ENCODE data around the gene POMC. TPM values are rescaled to one million over a fixed set of nuclear protein-coding genes. Genes with fewer than 3 reads are reported as not detected.
"Not testable (repeated sequence)": the region's sequence is repeated elsewhere in the genome, so short reads cannot be mapped to it uniquely, and the experiment has no call there.

POMC gene
- total RNA-seq, 4 donors from 2014 or later = 12.8 to 36.4 (median 16.0) TPM

DNA sequence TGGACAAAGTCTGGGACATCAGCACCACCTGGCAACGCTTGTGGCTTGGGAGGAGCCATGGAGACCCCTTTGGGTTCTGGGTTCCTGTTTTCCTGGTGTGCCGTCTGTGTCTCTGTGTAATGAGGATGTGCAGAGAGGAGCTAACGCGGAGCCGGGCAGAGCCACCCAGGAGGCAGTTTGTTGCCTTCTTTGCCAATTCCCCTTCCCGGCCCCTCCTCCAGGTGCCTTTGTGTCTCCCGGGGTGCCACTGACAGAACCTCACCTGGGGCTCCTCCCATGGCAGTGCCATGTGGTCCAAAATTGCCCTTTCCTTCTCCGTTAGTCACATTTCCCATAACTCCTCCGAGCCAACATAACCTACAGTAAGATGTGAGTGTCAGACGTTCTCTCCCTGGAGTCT lies 13.0 kb downstream of the POMC start:
- no peak for TF ChIP-seq CTCF (IDR thresholded peaks at IDR 0.05)
- no peak for ATAC-seq (ENCODE audit: low FRiP score)
- no peak for DNase-seq (ENCODE audit: low spot score)

- DNase-seq (ENCODE audit: low spot score) (no peak), ATAC-seq (ENCODE audit: low FRiP score) (no peak)
- TF ChIP-seq CTCF (IDR thresholded peaks at IDR 0.05) = no peak
Measured at GRCh38 chr2:25151718-25152117, 16.7 kb downstream of the POMC start.

- not testable (repeated sequence) for ATAC-seq (ENCODE audit: low FRiP score)
Measured at GRCh38 chr2:25150993-25151392, 17.4 kb downstream of the POMC start.

GRCh38 chr2:25149646-25150045 lies 18.7 kb downstream of the POMC start:
- ATAC-seq (ENCODE audit: low FRiP score) = no peak
- no peak for TF ChIP-seq CTCF (IDR thresholded peaks at IDR 0.05)
- DNase-seq (ENCODE audit: low spot score) = no peak

More at GRCh38 chr2:25150993-25151392, 17.4 kb downstream of the POMC start:
- DNase-seq (ENCODE audit: low spot score) = not testable (repeated sequence)

GRCh38 chr2:25146896-25147295 lies 21.5 kb downstream of the POMC start:
- ATAC-seq (ENCODE audit: low FRiP score) (no peak), DNase-seq (ENCODE audit: low spot score) (no peak)
- TF ChIP-seq CTCF (IDR thresholded peaks at IDR 0.05) = no peak

DNA sequence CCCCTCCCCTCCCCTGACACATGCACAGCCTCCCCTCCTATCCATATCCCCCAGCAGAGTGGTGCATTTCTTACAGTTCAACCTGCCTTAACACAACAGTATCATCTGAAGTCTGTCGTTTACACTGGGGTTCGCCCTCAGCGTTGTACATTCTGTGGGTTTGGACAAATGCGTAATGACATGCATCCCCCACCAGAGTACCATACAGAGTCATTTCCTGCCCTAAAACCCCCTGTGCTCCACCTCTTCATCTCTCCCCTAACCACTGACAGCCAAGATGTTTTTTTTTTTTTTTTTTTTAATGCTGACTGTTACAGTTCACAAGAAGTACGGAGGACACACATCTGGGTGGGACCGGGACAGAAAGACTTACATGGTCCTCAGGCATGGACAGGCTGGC lies 22.6 kb downstream of the POMC start:
- ATAC-seq (ENCODE audit: low FRiP score) = no peak
- no peak for TF ChIP-seq CTCF (IDR thresholded peaks at IDR 0.05)
- DNase-seq (ENCODE audit: low spot score) = no peak

GRCh38 chr2:25141120-25141519 lies 27.3 kb downstream of the POMC start:
- no peak for ATAC-seq (ENCODE audit: low FRiP score)
- TF ChIP-seq CTCF (IDR thresholded peaks at IDR 0.05) = no peak
- DNase-seq (ENCODE audit: low spot score) = no peak

DNA sequence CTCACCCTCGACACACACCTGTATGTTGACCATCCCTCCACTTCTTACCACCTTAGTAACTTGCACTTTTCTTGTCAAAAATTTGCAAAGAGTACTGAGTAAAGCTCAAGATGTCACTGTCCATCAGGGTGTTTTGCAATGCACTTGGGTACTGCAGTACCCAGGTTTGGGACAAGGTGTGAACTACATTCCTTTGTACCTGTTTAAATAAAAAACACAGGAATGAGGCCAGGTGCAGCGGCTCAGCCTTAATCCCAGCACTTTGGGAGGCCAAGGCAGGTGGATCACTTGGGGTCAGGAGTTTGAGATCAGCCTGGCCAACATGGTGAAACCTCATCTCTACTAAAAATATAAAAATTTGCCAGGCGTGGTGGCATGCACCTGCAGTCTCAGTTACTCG lies 27.8 kb downstream of the POMC start:
- ATAC-seq (ENCODE audit: low FRiP score); DNase-seq (ENCODE audit: low spot score): not testable (repeated sequence)
